Natural killer cell (primary cell): Measurements from ENCODE around the gene TFCP2L1. TPM values are rescaled to one million over a fixed set of nuclear protein-coding genes. Genes with fewer than 3 reads are reported as not detected.

ENCODE experiments used
- ATAC-seq, 3 donors: fragments of 150-1000 bp in 2 of 3; fragments of 200-7000 bp in 1 of 3; cut with Tn5 transposase; 1 replicate in 1 of 3; 2 replicates in 2 of 3; pipeline ENCODE4 v1.10.0; 2021; ENCODE audit warnings: mild to moderate bottlenecking in 2 of 3, moderate library complexity in 2 of 3
- DNase-seq, 2 donors: peaks; one replicate each; pipeline versions ENCODE4 v3.0.0 to v3.0.0-alpha.2; 2013 to 2021; ENCODE audit warnings: mixed read lengths in 1 of 2
- H3K27ac ChIP-seq: one replicate; pipeline ENCODE4 v1.5.1; 2013; ENCODE audit warnings: mild to moderate bottlenecking, low read length
- H3K27me3 ChIP-seq: one replicate; pipeline ENCODE4 v1.6.1; 2013; ENCODE audit warnings: low read length; ENCODE audit not compliant: control insufficient read depth, insufficient read depth
- H3K36me3 ChIP-seq: one replicate; pipeline ENCODE4 v1.6.1; 2013; ENCODE audit warnings: low read length; ENCODE audit not compliant: control insufficient read depth, insufficient read depth
- H3K4me1 ChIP-seq: one replicate; pipeline ENCODE4 v1.6.1; 2013; ENCODE audit warnings: low read length; ENCODE audit not compliant: control insufficient read depth, insufficient read depth
- H3K4me3 ChIP-seq: one replicate; pipeline ENCODE4 v1.5.1; 2013; ENCODE audit warnings: low read length
- H3K9me3 ChIP-seq: one replicate; pipeline ENCODE4 v1.6.1; 2013; ENCODE audit warnings: low read length; ENCODE audit not compliant: control insufficient read depth, insufficient read depth
- H3K27ac Mint-ChIP-seq, 2 donors: one replicate each; pipeline ENCODE4 v1.8.0; 2022; ENCODE audit warnings: mild to moderate bottlenecking in 2 of 2, mixed read lengths in 2 of 2, moderate library complexity in 1 of 2
- H3K27me3 Mint-ChIP-seq, 2 donors: one replicate each; pipeline ENCODE4 v1.8.0; 2022; ENCODE audit warnings: low read depth in 2 of 2, mixed read lengths in 2 of 2
- H3K36me3 Mint-ChIP-seq: one replicate; pipeline ENCODE4 v1.8.0; 2022; ENCODE audit warnings: mixed read lengths
- H3K4me1 Mint-ChIP-seq, 2 donors: one replicate each; pipeline ENCODE4 v1.8.0; 2022; ENCODE audit warnings: mixed read lengths in 2 of 2
- H3K4me3 Mint-ChIP-seq: one replicate; pipeline ENCODE4 v1.8.0; 2022; ENCODE audit warnings: mild to moderate bottlenecking, moderate library complexity, mixed read lengths
- H3K9me3 Mint-ChIP-seq, 2 donors: one replicate each; pipeline ENCODE4 v1.8.0; 2022; ENCODE audit warnings: mixed read lengths in 2 of 2
- CTCF ChIP-seq: fragments of 200-600 bp; IDR thresholded peaks from one replicate; pipeline ENCODE4 v1.8.0; 2022; ENCODE audit warnings: antibody characterized with exemption
- WGBS: methylation state at CpG from one replicate; pipeline ENCODE4 v1.1.7; 2013; ENCODE audit warnings: missing lambda C conversion rate; ENCODE audit not compliant: insufficient coverage; 5-methylcytosine and 5-hydroxymethylcytosine counted together
- intact Hi-C: fragments of 100-400 bp; cut with micrococcal nuclease; formaldehyde crosslinking; loops from one replicate; pipeline ENCODE4 v1.14.2; 2022
- total RNA-seq, 4 donors: library from RNA; stranded (reverse); fragments of 120-200 nt in 1 of 4; gene quantifications; one replicate each; pipeline versions ENCODE4 v1.2.3 to v1.2.4, GENCODE V29; 2013 to 2022

Gene TFCP2L1
- total RNA-seq, 3 donors from 2014 or later (not counting 1 experiment from before 2014, with no cell fraction given), result 0.72 to 1.8 (median 0.85) TPM

GRCh38 chr2:121253021-121253673, 31.9 kb downstream of the TFCP2L1 start:
- no peak for DNase-seq
- Histone ChIP-seq H3K9me3 (no peaks in the 10 kb centered on the region), H3K4me3 (no peak overlapping the region), H3K27ac (no peak overlapping the region), H3K27me3 (no peaks in the 10 kb centered on the region), H3K36me3 (no peaks in the 10 kb centered on the region), H3K4me1 (peaks cover 12% of the 10 kb centered on the region)
- TF ChIP-seq CTCF, result no peak
- Mint-ChIP-seq H3K27ac (no peak overlapping the region), H3K9me3 (no peaks in the 10 kb centered on the region), H3K4me3 (no peak overlapping the region), H3K27me3 (no peaks in the 10 kb centered on the region), H3K36me3 (no peaks in the 10 kb centered on the region), H3K4me1 (peaks cover 6 to 10% of the 10 kb centered on the region in 2 donors)
- intact Hi-C loops, result no loop called here
- ATAC-seq, result no peak
- WGBS, result 92% methylated on average over 12 of the region's 12 CpGs

DNA sequence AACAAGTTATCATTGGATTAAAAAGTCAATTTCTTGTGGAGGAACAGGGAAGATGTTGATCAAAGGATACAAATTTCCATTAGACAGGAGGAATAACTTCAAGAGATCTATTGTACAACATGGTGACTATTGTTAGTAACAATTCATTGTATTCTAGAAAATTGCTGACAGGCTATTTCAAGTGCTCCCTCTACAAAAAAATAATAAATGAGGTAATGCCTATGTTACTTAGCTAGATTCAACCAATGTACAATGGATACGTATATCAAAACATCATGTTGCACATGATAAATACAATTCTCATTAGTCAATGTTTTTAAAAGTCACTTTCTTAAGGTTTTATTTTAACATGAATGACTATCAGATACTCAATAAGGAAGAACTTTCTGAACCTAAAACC, 33.5 kb downstream of the TFCP2L1 start:
- Histone ChIP-seq H3K36me3 (no peaks in the 10 kb centered on the region), H3K27me3 (no peaks in the 10 kb centered on the region), H3K4me1 (no peaks in the 10 kb centered on the region), H3K4me3 (no peak overlapping the region), H3K9me3 (no peaks in the 10 kb centered on the region), H3K27ac (no peak overlapping the region)
- intact Hi-C loops, result no loop called here
- H3K36me3 Mint-ChIP-seq, result no peaks in the 10 kb centered on the region
- DNase-seq, result no peak
- no peak for ATAC-seq
- no peak overlapping the region for H3K4me3 Mint-ChIP-seq
- H3K27me3 Mint-ChIP-seq, result no peaks in the 10 kb centered on the region
- no peak overlapping the region for H3K27ac Mint-ChIP-seq
- H3K9me3 Mint-ChIP-seq, result no peaks in the 10 kb centered on the region
- H3K4me1 Mint-ChIP-seq, result no peaks in the 10 kb centered on the region
- WGBS, result no CpG with 5 or more reads among the region's 1 CpG
- no peak for TF ChIP-seq CTCF

DNA sequence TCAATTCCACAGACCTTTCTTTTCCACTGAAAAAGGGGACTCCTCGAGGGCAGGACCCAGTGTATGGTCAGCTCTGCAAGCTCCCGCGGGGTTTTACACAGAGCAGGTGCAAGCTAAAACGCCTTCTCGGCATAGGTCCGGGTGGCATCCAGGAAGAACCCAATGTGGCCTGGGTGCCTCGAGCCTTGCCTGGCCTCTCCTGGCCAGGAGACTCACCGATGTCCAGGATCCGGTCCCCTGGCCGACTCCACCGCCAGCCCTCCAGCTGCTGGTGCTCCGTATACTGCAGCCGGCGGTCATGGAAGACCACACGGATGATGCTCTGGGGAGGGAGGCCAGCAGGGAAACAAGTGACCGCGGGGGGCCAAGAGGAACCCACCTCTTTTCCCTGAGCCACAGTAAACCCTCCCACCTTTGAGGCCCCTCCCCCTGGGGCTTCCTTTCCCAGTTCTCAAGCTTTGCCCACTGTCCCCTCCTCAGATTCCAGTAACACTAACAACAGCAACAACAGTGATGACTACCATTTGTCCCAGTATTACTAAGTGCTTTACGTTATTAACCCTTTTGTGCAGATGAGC, 36.1 kb downstream of the TFCP2L1 start:
- Mint-ChIP-seq H3K36me3 (no peaks in the 10 kb centered on the region), H3K27me3 (no peaks in the 10 kb centered on the region), H3K4me1 (no peaks in the 10 kb centered on the region), H3K27ac (no peak overlapping the region), H3K4me3 (no peak overlapping the region), H3K9me3 (no peaks in the 10 kb centered on the region)
- WGBS, result 92% methylated on average over 17 of the region's 18 CpGs
- Histone ChIP-seq H3K27ac (no peak overlapping the region), H3K4me1 (no peaks in the 10 kb centered on the region), H3K4me3 (no peak overlapping the region), H3K36me3 (no peaks in the 10 kb centered on the region), H3K27me3 (no peaks in the 10 kb centered on the region), H3K9me3 (no peaks in the 10 kb centered on the region)
- TF ChIP-seq CTCF, result no peak
- intact Hi-C loops, result no loop called here
- no peak for DNase-seq
- no peak for ATAC-seq

- DNase-seq (no peak), ATAC-seq (no peak)
- H3K4me3 Mint-ChIP-seq, result no peak overlapping the region
- Histone ChIP-seq H3K9me3 (no peaks in the 10 kb centered on the region), H3K36me3 (no peaks in the 10 kb centered on the region), H3K27ac (no peak overlapping the region), H3K4me1 (no peaks in the 10 kb centered on the region), H3K4me3 (no peak overlapping the region), H3K27me3 (no peaks in the 10 kb centered on the region)
- H3K4me1 Mint-ChIP-seq, result no peaks in the 10 kb centered on the region
- no peak overlapping the region for H3K27ac Mint-ChIP-seq
- 86% methylated on average over 5 of the region's 5 CpGs for WGBS
- TF ChIP-seq CTCF, result no peak
- no peaks in the 10 kb centered on the region for H3K36me3 Mint-ChIP-seq
- no peaks in the 10 kb centered on the region for H3K27me3 Mint-ChIP-seq
- intact Hi-C loops, result no loop called here
- H3K9me3 Mint-ChIP-seq, result no peaks in the 10 kb centered on the region
These were observed 37.0 kb downstream of the TFCP2L1 start for GRCh38 chr2:121247971-121248370.
